Sigmoid colon (tissue), 7 donors: ENCODE measurements around the gene GSX2. TPM values are rescaled to one million over a fixed set of nuclear protein-coding genes. Genes with fewer than 3 reads are reported as not detected.
A peak's percentile ranks its signal among the peaks of the same experiment; 100 is the strongest.

Experiments used
- DNase-seq: peaks from one replicate; pipeline ENCODE4 v3.0.0-alpha.2; 2019
- H3K27ac ChIP-seq, 4 donors: fragments of 200-600 bp; sonication (generic); one replicate each; pipeline ENCODE4 v1.5.1; 2016 to 2019; ENCODE audit warnings: mild to moderate bottlenecking in 1 of 4
- H3K27me3 ChIP-seq, 3 donors: fragments of 200-600 bp; sonication (generic); one replicate each; pipeline ENCODE4 v1.5.1; 2019; ENCODE audit warnings: mild to moderate bottlenecking in 1 of 3
- H3K36me3 ChIP-seq, 4 donors: fragments of 200-600 bp; sonication (generic); one replicate each; pipeline ENCODE4 v1.5.1; 2016 to 2019
- H3K4me1 ChIP-seq, 4 donors: fragments of 200-600 bp; sonication (generic); one replicate each; pipeline ENCODE4 v1.5.1; 2017 to 2019
- H3K4me3 ChIP-seq, 4 donors: fragments of 200-600 bp; sonication (generic); one replicate each; pipeline ENCODE4 v1.5.1; 2017 to 2019; ENCODE audit warnings: mild to moderate bottlenecking in 2 of 4, moderate library complexity in 1 of 4
- H3K9me3 ChIP-seq, 4 donors: fragments of 200-600 bp in 3 of 4; sonication (generic) in 3 of 4; one replicate each; pipeline versions ENCODE4 v1.5.1 to v1.6.1; 2013 to 2019
- CTCF ChIP-seq, 4 experiments: fragments of 450-650 bp in 3 of 4; fragments of 200-600 bp in 1 of 4; IDR thresholded peaks; one replicate each; pipeline ENCODE4 v1.5.1; 2016 to 2019; ENCODE audit warnings: antibody characterized with exemption in 4 of 4, mild to moderate bottlenecking in 3 of 4, moderate library complexity in 2 of 4
- EP300 ChIP-seq, 4 donors: sonication (generic); formaldehyde crosslinking; IDR thresholded peaks; one replicate each; pipeline ENCODE4 v1.6.1; 2017; ENCODE audit warnings: antibody characterized with exemption in 4 of 4
- POLR2A ChIP-seq, 2 donors: fragments of 450-650 bp; IDR thresholded peaks; one replicate each; pipeline ENCODE4 v1.6.1; 2016; ENCODE audit warnings: antibody characterized with exemption in 2 of 2, mild to moderate bottlenecking in 2 of 2, moderate library complexity in 2 of 2
- POLR2AphosphoS5 ChIP-seq, 4 donors: sonication (generic); formaldehyde crosslinking; IDR thresholded peaks; one replicate each; pipeline ENCODE4 v1.6.1; 2017; ENCODE audit warnings: antibody characterized with exemption in 4 of 4
- WGBS, 2 donors: extraction: QIAGEN DNeasy Blood & Tissue Kit; methylation state at CpG; one replicate each; pipeline ENCODE4 v1.1.7; 2013; 5-methylcytosine and 5-hydroxymethylcytosine counted together
- intact Hi-C: fragments of 100-400 bp; cut with DNase I; formaldehyde crosslinking; loops from one replicate; pipeline ENCODE4 v1.15.1; 2023
- polyA plus RNA-seq, 3 donors: library from polyadenylated mRNA; stranded (reverse); fragments of 200-250 nt; gene quantifications; one replicate each; pipeline ENCODE4 v1.2.3, GENCODE V29; 2013
- total RNA-seq, 4 donors: library from RNA; depleted of rRNA; stranded (reverse); fragments of >200 nt; gene quantifications; one replicate each; pipeline ENCODE4 v1.1.0, GENCODE V29; 2016
- donor health status: healthy with polysubstance abuse.
- donor health status: Bipolar disorder and iron deficiency.
- donor health status: healthy.

GSX2 gene
- total and polyA plus RNA-seq, 7 donors: not detected

GRCh38 chr4:54101190-54102041 lies 1.5 kb downstream of the GSX2 start:
- H3K4me1 ChIP-seq: peaks cover 0 to 43% (median 38%) of the 10 kb centered on the region in 4 donors
- 7 to 8% methylated on average over 50 of the region's 50 CpGs for WGBS, 2 donors
- peak overlapping the region in 3 of 4 donors; percentile 28 to 40 (median 35) for H3K4me3 ChIP-seq
- no peak overlapping the region for H3K27ac ChIP-seq
- TF ChIP-seq CTCF (IDR thresholded peaks at IDR 0.05): no peak
- TF ChIP-seq POLR2A (IDR thresholded peaks at IDR 0.05): no peak
- no peak for TF ChIP-seq POLR2AphosphoS5 (IDR thresholded peaks at IDR 0.05)
- TF ChIP-seq EP300 (IDR thresholded peaks at IDR 0.05): no peak
- DNase-seq: no peak
- H3K36me3 ChIP-seq: no peaks in the 10 kb centered on the region
- intact Hi-C loops: loop anchor here (5.0 kb wide), 1 partner anchor 116 kb away; no protein-coding TSS in a partner anchor
- no peaks in the 10 kb centered on the region for H3K9me3 ChIP-seq
- H3K27me3 ChIP-seq: peaks cover 36 to 100% (median 84%) of the 10 kb centered on the region in 3 donors

- Histone ChIP-seq H3K36me3 (no peaks in the 10 kb centered on the region), H3K9me3 (no peaks in the 10 kb centered on the region), H3K4me1 (peaks cover 0 to 43% (median 38%) of the 10 kb centered on the region in 4 donors), H3K4me3 (no peak overlapping the region), H3K27ac (peak overlapping the region in 1 of 4 donors; percentile 42), H3K27me3 (peaks cover 40 to 100% (median 72%) of the 10 kb centered on the region in 3 donors)
- no peak for DNase-seq
- TF ChIP-seq EP300 (IDR thresholded peaks at IDR 0.05) (no peak), CTCF (IDR thresholded peaks at IDR 0.05) (no peak), POLR2AphosphoS5 (IDR thresholded peaks at IDR 0.05) (no peak), POLR2A (IDR thresholded peaks at IDR 0.05) (no peak)
- intact Hi-C loops: loop anchor here (5.0 kb wide), 1 partner anchor 115 kb away; no protein-coding TSS in a partner anchor
- 22 to 27% methylated on average over 6 of the region's 6 CpGs for WGBS, 2 donors
These were observed 2.7 kb downstream of the GSX2 start for GRCh38 chr4:54102531-54103106.

- Histone ChIP-seq H3K27me3 (peaks cover 40 to 100% (median 69%) of the 10 kb centered on the region in 3 donors), H3K4me1 (peaks cover 0 to 43% (median 38%) of the 10 kb centered on the region in 4 donors), H3K36me3 (no peaks in the 10 kb centered on the region), H3K4me3 (peak overlapping the region in 3 of 4 donors; percentile 4 to 31 (median 20)), H3K9me3 (no peaks in the 10 kb centered on the region), H3K27ac (peak overlapping the region in 3 of 4 donors; percentile 8 to 54 (median 42))
- intact Hi-C loops: loop anchor here (5.0 kb wide), 1 partner anchor 114 kb away; no protein-coding TSS in a partner anchor
- 10 to 13% methylated on average over 8 of the region's 8 CpGs for WGBS, 2 donors
- DNase-seq: no peak
- TF ChIP-seq POLR2A (IDR thresholded peaks at IDR 0.05): no peak
- no peak for TF ChIP-seq CTCF (IDR thresholded peaks at IDR 0.05)
- no peak for TF ChIP-seq POLR2AphosphoS5 (IDR thresholded peaks at IDR 0.05)
- no peak for TF ChIP-seq EP300 (IDR thresholded peaks at IDR 0.05)
These were observed 3.2 kb downstream of the GSX2 start for GRCh38 chr4:54103190-54103574.

GRCh38 chr4:54104907-54105306 lies 4.9 kb downstream of the GSX2 start:
- H3K4me3 ChIP-seq: no peak overlapping the region
- peaks cover 44 to 100% (median 70%) of the 10 kb centered on the region in 3 donors for H3K27me3 ChIP-seq
- H3K27ac ChIP-seq: no peak overlapping the region
- no peak for TF ChIP-seq POLR2A (IDR thresholded peaks at IDR 0.05)
- TF ChIP-seq CTCF (IDR thresholded peaks at IDR 0.05): no peak
- no peak for TF ChIP-seq EP300 (IDR thresholded peaks at IDR 0.05)
- no peak for TF ChIP-seq POLR2AphosphoS5 (IDR thresholded peaks at IDR 0.05)
- H3K9me3 ChIP-seq: no peaks in the 10 kb centered on the region
- intact Hi-C loops: loop anchor here (5.0 kb wide), 1 partner anchor 112 kb away; no protein-coding TSS in a partner anchor
- H3K4me1 ChIP-seq: peaks cover 0 to 45% (median 38%) of the 10 kb centered on the region in 4 donors
- DNase-seq: no peak
- H3K36me3 ChIP-seq: no peaks in the 10 kb centered on the region
- WGBS, 2 donors: 56 to 92% methylated on average over 1 of the region's 1 CpG
